Hepatocyte (in vitro differentiated cells): Measurements from ENCODE around the gene TAF9. TPM values are rescaled to one million over a fixed set of nuclear protein-coding genes. Genes with fewer than 3 reads are reported as not detected.

Experiments
- DNase-seq: peaks from one replicate; pipeline ENCODE4 v3.0.0-alpha.2; 2016; ENCODE audit warnings: low spot score
- H2AFZ ChIP-seq: fragments of 200-600 bp; sonication (generic); 2 replicates; pipeline ENCODE4 v1.6.0; 2016; ENCODE audit warnings: antibody characterized with exemption, mild to moderate bottlenecking
- H3K27ac ChIP-seq: fragments of 200-600 bp; sonication (generic); 2 replicates; pipeline ENCODE4 v1.5.1; 2016; ENCODE audit warnings: mild to moderate bottlenecking
- H3K27me3 ChIP-seq: fragments of 200-600 bp; sonication (generic); 2 replicates; pipeline ENCODE4 v1.6.1; 2016
- H3K36me3 ChIP-seq: fragments of 200-600 bp; sonication (generic); replicated peaks from 2 replicates; pipeline ENCODE4 v1.5.1; 2016; ENCODE audit warnings: low read depth; ENCODE audit not compliant: insufficient read depth
- H3K4me1 ChIP-seq: fragments of 200-600 bp; sonication (generic); 2 replicates; pipeline ENCODE4 v1.5.1; 2016; ENCODE audit warnings: mild to moderate bottlenecking, moderate library complexity; ENCODE audit not compliant: insufficient read depth
- H3K4me2 ChIP-seq: fragments of 200-600 bp; sonication (generic); 2 replicates; pipeline ENCODE4 v1.6.0; 2016
- H3K4me3 ChIP-seq: fragments of 200-600 bp; sonication (generic); 2 replicates; pipeline ENCODE4 v1.5.1; 2016; ENCODE audit warnings: mild to moderate bottlenecking
- H3K79me2 ChIP-seq: fragments of 200-600 bp; sonication (generic); 2 replicates; pipeline ENCODE4 v1.6.0; 2017; ENCODE audit warnings: mild to moderate bottlenecking
- H3K9me2 ChIP-seq: fragments of 200-600 bp; sonication (generic); replicated peaks from 2 replicates; pipeline ENCODE4 v1.6.0; 2017; ENCODE audit warnings: mild to moderate bottlenecking; ENCODE audit not compliant: insufficient read depth
- H3K9me3 ChIP-seq: fragments of 200-600 bp; sonication (generic); 2 replicates; pipeline ENCODE4 v1.5.1; 2016; ENCODE audit warnings: low read depth, mild to moderate bottlenecking
- H4K20me1 ChIP-seq: fragments of 200-600 bp; sonication (generic); 2 replicates; pipeline ENCODE4 v1.6.0; 2016; ENCODE audit warnings: mild to moderate bottlenecking; ENCODE audit not compliant: insufficient read depth, poor library complexity, severe bottlenecking
- EZH2 ChIP-seq: fragments of 200-600 bp; sonication (generic); IDR thresholded peaks from 2 replicates; pipeline ENCODE4 v1.6.1; 2016; ENCODE audit warnings: antibody characterized with exemption, mild to moderate bottlenecking, borderline replicate concordance
- EZH2phosphoT487 ChIP-seq: fragments of 200-600 bp; sonication (generic); IDR thresholded peaks from one replicate; pipeline ENCODE4 v1.6.1; 2018; ENCODE audit warnings: antibody characterized with exemption, mild to moderate bottlenecking, low read depth, moderate library complexity; ENCODE audit not compliant: unreplicated experiment, severe bottlenecking
- WGBS: methylation state at CpG from one replicate; pipeline ENCODE4 v1.1.6; 2016; ENCODE audit warnings: low lambda C conversion rate; ENCODE audit errors: missing lambda C conversion rate; 5-methylcytosine and 5-hydroxymethylcytosine counted together
- polyA plus RNA-seq: library from polyadenylated mRNA; unstranded; fragments of >200 nt; fragmentation: Nextera tagmentation; extraction: Ambion mirVana; gene quantifications from 2 replicates; pipeline ENCODE4 v1.2.1, GENCODE V29; 2016
- total RNA-seq: library from RNA; depleted of rRNA; stranded (reverse); fragments of >200 nt; gene quantifications from 2 replicates; pipeline ENCODE4 v1.2.3, GENCODE V29; 2014
- TF ChIP-seq, protein P1 (sequence below): fragments of 200-600 bp; sonication (generic); IDR thresholded peaks from 2 replicates; pipeline ENCODE4 v1.5.1; 2016; ENCODE audit warnings: antibody characterized with exemption, mild to moderate bottlenecking; ENCODE audit not compliant: poor library complexity

TAF9 gene
- total and polyA plus RNA-seq, 2 experiments from 2014 or later, result 81.6 to 126 TPM

- peaks cover 6% of the 10 kb centered on the region for H3K4me1 ChIP-seq
- H4K20me1 ChIP-seq, result peaks cover 6% of the 10 kb centered on the region
- H3K27ac ChIP-seq, result no peak overlapping the region
- WGBS, result 77% methylated on average over 3 of the region's 3 CpGs
- TF ChIP-seq EZH2phosphoT487, result no peak
- TF ChIP-seq, protein P1, sequence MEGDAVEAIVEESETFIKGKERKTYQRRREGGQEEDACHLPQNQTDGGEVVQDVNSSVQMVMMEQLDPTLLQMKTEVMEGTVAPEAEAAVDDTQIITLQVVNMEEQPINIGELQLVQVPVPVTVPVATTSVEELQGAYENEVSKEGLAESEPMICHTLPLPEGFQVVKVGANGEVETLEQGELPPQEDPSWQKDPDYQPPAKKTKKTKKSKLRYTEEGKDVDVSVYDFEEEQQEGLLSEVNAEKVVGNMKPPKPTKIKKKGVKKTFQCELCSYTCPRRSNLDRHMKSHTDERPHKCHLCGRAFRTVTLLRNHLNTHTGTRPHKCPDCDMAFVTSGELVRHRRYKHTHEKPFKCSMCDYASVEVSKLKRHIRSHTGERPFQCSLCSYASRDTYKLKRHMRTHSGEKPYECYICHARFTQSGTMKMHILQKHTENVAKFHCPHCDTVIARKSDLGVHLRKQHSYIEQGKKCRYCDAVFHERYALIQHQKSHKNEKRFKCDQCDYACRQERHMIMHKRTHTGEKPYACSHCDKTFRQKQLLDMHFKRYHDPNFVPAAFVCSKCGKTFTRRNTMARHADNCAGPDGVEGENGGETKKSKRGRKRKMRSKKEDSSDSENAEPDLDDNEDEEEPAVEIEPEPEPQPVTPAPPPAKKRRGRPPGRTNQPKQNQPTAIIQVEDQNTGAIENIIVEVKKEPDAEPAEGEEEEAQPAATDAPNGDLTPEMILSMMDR, result peak; percentile 34
- no peak overlapping the region for H2AFZ ChIP-seq
- H3K27me3 ChIP-seq, result no peaks in the 10 kb centered on the region
- no peak overlapping the region for H3K4me2 ChIP-seq
- H3K9me2 ChIP-seq, result no peaks in the 10 kb centered on the region
- no peak overlapping the region for H3K4me3 ChIP-seq
- peaks cover 84% of the 10 kb centered on the region for H3K79me2 ChIP-seq
- peak; percentile 15 for DNase-seq
- H3K36me3 ChIP-seq, result no peaks in the 10 kb centered on the region
- H3K9me3 ChIP-seq, result no peaks in the 10 kb centered on the region
Measured at GRCh38 chr5:69364414-69364813, 4.9 kb downstream of the TAF9 start.

DNA sequence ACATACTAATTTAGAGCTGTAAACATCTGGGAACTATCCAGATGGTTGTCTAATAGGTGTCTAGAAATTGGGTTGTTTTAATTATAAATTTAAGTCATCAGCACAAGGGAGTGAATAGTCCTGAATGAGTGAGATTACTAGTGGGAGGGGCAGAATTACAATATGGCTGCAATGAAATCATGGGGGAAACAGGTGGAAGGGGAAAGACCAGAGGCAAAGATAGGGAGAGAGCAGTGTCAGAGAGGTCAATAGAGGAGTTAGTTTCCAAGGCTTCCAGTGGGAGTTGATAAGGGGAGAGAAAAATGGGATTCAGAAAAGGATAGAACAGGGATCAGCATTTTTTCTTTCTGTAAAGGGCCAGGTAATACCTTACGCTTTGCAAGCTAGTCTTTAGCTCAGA is 8.9 kb downstream of the TAF9 start:
- H3K4me3 ChIP-seq, result no peak overlapping the region
- no peak for DNase-seq
- TF ChIP-seq, protein P1, result no peak
- no peak for TF ChIP-seq EZH2phosphoT487
- no peak for TF ChIP-seq EZH2
- H3K36me3 ChIP-seq, result no peaks in the 10 kb centered on the region
- no peak overlapping the region for H2AFZ ChIP-seq
- peaks cover 67% of the 10 kb centered on the region for H3K79me2 ChIP-seq
- H4K20me1 ChIP-seq, result peaks cover 6% of the 10 kb centered on the region
- no peaks in the 10 kb centered on the region for H3K9me2 ChIP-seq
- H3K27me3 ChIP-seq, result no peaks in the 10 kb centered on the region
- no peak overlapping the region for H3K4me2 ChIP-seq
- 100% methylated on average over 1 of the region's 1 CpG for WGBS
- no peaks in the 10 kb centered on the region for H3K4me1 ChIP-seq
- no peaks in the 10 kb centered on the region for H3K9me3 ChIP-seq
- H3K27ac ChIP-seq, result no peak overlapping the region

GRCh38 chr5:69359699-69360098 is 9.6 kb downstream of the TAF9 start:
- TF ChIP-seq EZH2phosphoT487 (no peak), EZH2 (no peak)
- TF ChIP-seq, protein P1, result no peak
- Histone ChIP-seq H3K27ac (no peak overlapping the region), H3K4me1 (no peaks in the 10 kb centered on the region), H3K4me2 (no peak overlapping the region), H4K20me1 (peaks cover 2% of the 10 kb centered on the region), H3K4me3 (no peak overlapping the region), H3K79me2 (peaks cover 60% of the 10 kb centered on the region), H2AFZ (no peak overlapping the region), H3K9me2 (no peaks in the 10 kb centered on the region), H3K36me3 (no peaks in the 10 kb centered on the region), H3K9me3 (no peaks in the 10 kb centered on the region), H3K27me3 (no peaks in the 10 kb centered on the region)
- no peak for DNase-seq
- 72% methylated on average over 3 of the region's 3 CpGs for WGBS

DNA sequence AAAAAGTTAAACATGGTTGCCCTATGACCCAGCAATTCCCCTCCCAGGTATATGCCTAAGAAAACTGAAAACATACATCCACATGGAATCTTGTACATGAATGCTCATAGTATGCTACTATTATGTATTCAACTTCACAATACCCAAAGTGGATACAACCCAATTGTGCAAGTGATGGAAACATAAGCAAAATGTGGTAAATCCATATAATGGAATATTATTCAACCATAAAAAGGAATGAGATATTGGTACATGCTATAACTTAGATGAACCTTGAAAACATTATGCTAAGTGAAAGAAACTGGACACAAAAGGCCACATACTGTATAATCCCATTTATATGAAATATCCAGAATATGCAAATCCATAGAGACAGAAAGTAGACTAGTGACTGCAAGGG is 18.7 kb downstream of the TAF9 start:
- DNase-seq, result no peak
- H3K27me3 ChIP-seq, result no peaks in the 10 kb centered on the region
- H2AFZ ChIP-seq, result no peak overlapping the region
- H3K4me1 ChIP-seq, result no peaks in the 10 kb centered on the region
- no peaks in the 10 kb centered on the region for H4K20me1 ChIP-seq
- H3K36me3 ChIP-seq, result no peaks in the 10 kb centered on the region
- H3K4me2 ChIP-seq, result no peak overlapping the region
- H3K9me3 ChIP-seq, result no peaks in the 10 kb centered on the region
- TF ChIP-seq, protein P1, result no peak
- TF ChIP-seq EZH2 (no peak), EZH2phosphoT487 (no peak)
- H3K27ac ChIP-seq, result no peak overlapping the region
- H3K79me2 ChIP-seq, result no peaks in the 10 kb centered on the region
- H3K4me3 ChIP-seq, result no peak overlapping the region
- H3K9me2 ChIP-seq, result no peaks in the 10 kb centered on the region
